ENCODE data around the gene PITPNC1. TPM values are rescaled to one million over a fixed set of nuclear protein-coding genes. Genes with fewer than 3 reads are reported as not detected.

Gene PITPNC1
- total RNA-seq, 1 experiment from 2014 or later, result 4.2 TPM

- no peaks in the 10 kb centered on the region; the same call in 1 of the 2 replicates for H3K9me3 ChIP-seq
- no peak for DNase-seq
- no peaks in the 10 kb centered on the region for H3K4me1 Mint-ChIP-seq (ENCODE audit: low read depth, unreplicated experiment)
- CTCF ChIA-PET, result no interaction called here
- no peaks in the 10 kb centered on the region for H3K36me3 ChIP-seq (ENCODE audit: control insufficient read depth, insufficient read depth, low read length)
- no peaks in the 10 kb centered on the region for H3K9me3 Mint-ChIP-seq (ENCODE audit: unreplicated experiment)
- BruUV-seq (replicated peaks), result no TSS peak
- no peaks in the 10 kb centered on the region for H3K27me3 Mint-ChIP-seq (ENCODE audit: insufficient read depth, unreplicated experiment)
- POLR2A ChIA-PET, result no interaction called here
- peaks cover 91% of the 10 kb centered on the region for H3K36me3 Mint-ChIP-seq (ENCODE audit: insufficient read depth, unreplicated experiment)
- intact Hi-C loops (cut with micrococcal nuclease; ENCODE audit: unreplicated experiment), result no loop called here
- no peaks in the 10 kb centered on the region for H3K27me3 ChIP-seq (replicated peaks; ENCODE audit: control insufficient read depth, insufficient read depth, low read length)
- no peak overlapping the region for H3K4me3 ChIP-seq (ENCODE audit: low read depth, low read length)
- no peak overlapping the region for H3K4me3 Mint-ChIP-seq (ENCODE audit: unreplicated experiment)
- no peaks in the 10 kb centered on the region for H3K4me1 ChIP-seq
- no peak overlapping the region for H3K27ac Mint-ChIP-seq (ENCODE audit: unreplicated experiment)
- no peak for TF ChIP-seq CTCF (IDR thresholded peaks at IDR 0.05; ENCODE audit: insufficient read depth in 1 of 2, low read depth in 1 of 2, low read length in 1 of 2, severe bottlenecking in 1 of 2, unreplicated experiment in 1 of 2)
These were observed 360.1 kb downstream of the PITPNC1 start for GRCh38 chr17:67737145-67737544.

- peaks cover 93% of the 10 kb centered on the region for H3K36me3 Mint-ChIP-seq (ENCODE audit: insufficient read depth, unreplicated experiment)
- no TSS peak for BruUV-seq (replicated peaks)
- no peaks in the 10 kb centered on the region for H3K9me3 ChIP-seq
- no peaks in the 10 kb centered on the region for H3K4me1 ChIP-seq
- H3K9me3 Mint-ChIP-seq (ENCODE audit: unreplicated experiment), result no peaks in the 10 kb centered on the region
- POLR2A ChIA-PET, result no interaction called here
- H3K4me3 ChIP-seq (ENCODE audit: low read depth, low read length), result no peak overlapping the region
- H3K4me1 Mint-ChIP-seq (ENCODE audit: low read depth, unreplicated experiment), result no peaks in the 10 kb centered on the region
- H3K27ac Mint-ChIP-seq (ENCODE audit: unreplicated experiment), result no peak overlapping the region
- intact Hi-C loops (cut with micrococcal nuclease; ENCODE audit: unreplicated experiment), result no loop called here
- no peak overlapping the region for H3K4me3 Mint-ChIP-seq (ENCODE audit: unreplicated experiment)
- H3K27me3 Mint-ChIP-seq (ENCODE audit: insufficient read depth, unreplicated experiment), result no peaks in the 10 kb centered on the region
- CTCF ChIA-PET, result no interaction called here
- no peak for TF ChIP-seq CTCF (IDR thresholded peaks at IDR 0.05; ENCODE audit: insufficient read depth in 1 of 2, low read depth in 1 of 2, low read length in 1 of 2, severe bottlenecking in 1 of 2, unreplicated experiment in 1 of 2)
- no peak for DNase-seq
- no peaks in the 10 kb centered on the region for H3K27me3 ChIP-seq (replicated peaks; ENCODE audit: control insufficient read depth, insufficient read depth, low read length)
- H3K36me3 ChIP-seq (ENCODE audit: control insufficient read depth, insufficient read depth, low read length), result no peaks in the 10 kb centered on the region
These were observed 364.9 kb downstream of the PITPNC1 start for GRCh38 chr17:67742025-67742424.

Small RNA genes within 50 kb of the gene (microRNA-seq; reads per million reads assigned to microRNA genes)
- gene MIR548AA2 (not detected), gene MIR548D2 (not detected)

Other genes starting within 250 kb of the PITPNC1 start
- gene HELZ, start 132.1 kb upstream of the PITPNC1 start, total RNA-seq (2022), result 63.8 and 70.0 TPM in 2 replicates
- gene PSMD12, start 10.7 kb upstream of the PITPNC1 start, total RNA-seq (2022), result 84.4 and 94.0 TPM in 2 replicates